ENCODE data around the gene TRPM2. TPM values are rescaled to one million over a fixed set of nuclear protein-coding genes. Genes with fewer than 3 reads are reported as not detected.
"Not testable (repeated sequence)": the region's sequence is repeated elsewhere in the genome, so short reads cannot be mapped to it uniquely, and the experiment has no call there.

Gene TRPM2
- total RNA-seq, 1 donor from 2014 or later: 1.2 TPM

- no peak for DNase-seq
Observed at GRCh38 chr21:44375281-44375651, 21.8 kb downstream of the TRPM2 start.

GRCh38 chr21:44375761-44376241 lies 22.4 kb downstream of the TRPM2 start:
- DNase-seq: no peak

GRCh38 chr21:44376606-44377005 lies 23.2 kb downstream of the TRPM2 start:
- DNase-seq: no peak

- no peak for DNase-seq
Observed at GRCh38 chr21:44377201-44377921, 23.9 kb downstream of the TRPM2 start.

GRCh38 chr21:44377922-44378645 lies 24.7 kb downstream of the TRPM2 start:
- no peak for DNase-seq

GRCh38 chr21:44378646-44379514 lies 25.5 kb downstream of the TRPM2 start:
- DNase-seq: no peak

GRCh38 chr21:44379515-44379848 lies 26.1 kb downstream of the TRPM2 start:
- DNase-seq: no peak

GRCh38 chr21:44379991-44380865 lies 26.8 kb downstream of the TRPM2 start:
- no peak for DNase-seq

GRCh38 chr21:44380876-44381275 lies 27.5 kb downstream of the TRPM2 start:
- DNase-seq: no peak

GRCh38 chr21:44381874-44382273 lies 28.5 kb downstream of the TRPM2 start:
- no peak for DNase-seq

- no peak for DNase-seq
Observed at GRCh38 chr21:44382536-44382935, 29.1 kb downstream of the TRPM2 start.

GRCh38 chr21:44383216-44383615 lies 29.8 kb downstream of the TRPM2 start:
- no peak for DNase-seq

- no peak for DNase-seq
Observed at GRCh38 chr21:44384968-44385367, 31.5 kb downstream of the TRPM2 start.

GRCh38 chr21:44389335-44389734 lies 35.9 kb downstream of the TRPM2 start:
- DNase-seq: no peak

- DNase-seq: no peak
Observed at GRCh38 chr21:44390886-44391285, 37.5 kb downstream of the TRPM2 start.

GRCh38 chr21:44391345-44392091 lies 38.1 kb downstream of the TRPM2 start:
- DNase-seq: no peak

GRCh38 chr21:44392185-44392584 lies 38.8 kb downstream of the TRPM2 start:
- DNase-seq: no peak

- DNase-seq: no peak
Observed at GRCh38 chr21:44392916-44393315, 39.5 kb downstream of the TRPM2 start.

GRCh38 chr21:44394733-44395132 lies 41.3 kb downstream of the TRPM2 start:
- DNase-seq: no peak

GRCh38 chr21:44395260-44395659 lies 41.8 kb downstream of the TRPM2 start:
- DNase-seq: no peak

GRCh38 chr21:44396803-44397202 lies 43.4 kb downstream of the TRPM2 start:
- DNase-seq: not testable (repeated sequence)
